Measurements from ENCODE around the gene DDX41. TPM values are rescaled to one million over a fixed set of nuclear protein-coding genes. Genes with fewer than 3 reads are reported as not detected.

Gene DDX41
- total RNA-seq, 3 donors from 2014 or later (not counting 1 experiment from before 2014, with no cell fraction given) = 66.6 to 106 (median 78.3) TPM

Other genes with a start within 250 kb of the DDX41 start
- 10 to 100 TPM; 42.5 to 55.4 (median 49.5) TPM for gene RAB24, start 213.2 kb downstream of the DDX41 start, total RNA-seq
- gene PRELID1, start 213.2 kb downstream of the DDX41 start, total RNA-seq = 10 to 100 TPM; 76.6 to 99.3 (median 91.6) TPM
- gene MXD3, start 205.1 kb downstream of the DDX41 start, total RNA-seq = 10 to 100 TPM; 10.9 to 15.0 (median 15.0) TPM
- 100 to 1,000 TPM; 112 to 124 (median 114) TPM for gene LMAN2, start 165.3 kb downstream of the DDX41 start, total RNA-seq
- 10 to 100 TPM; 57.3 to 87.0 (median 66.1) TPM for gene RGS14, start 159.0 kb downstream of the DDX41 start, total RNA-seq
- gene SLC34A1, start 132.5 kb downstream of the DDX41 start, total RNA-seq = under 1 TPM; 0.50 to 0.66 (median 0.63) TPM
- gene PFN3, start 116.3 kb downstream of the DDX41 start, total RNA-seq = not detected
- gene F12, start 107.4 kb downstream of the DDX41 start, total RNA-seq = 1 to 10 TPM in 1 of 3 donors, under 1 TPM in 2; 0.66 to 1.7 (median 0.93) TPM
- 100 to 1,000 TPM; 173 to 221 (median 190) TPM for gene GRK6, start 90.3 kb downstream of the DDX41 start, total RNA-seq
- 10 to 100 TPM; 21.6 to 27.9 (median 23.3) TPM for gene PRR7, start 70.1 kb downstream of the DDX41 start, total RNA-seq
- gene DBN1, start 43.3 kb downstream of the DDX41 start, total RNA-seq = 10 to 100 TPM; 13.7 to 25.2 (median 15.0) TPM
- 10 to 100 TPM in 2 of 3 donors, 1 to 10 TPM in 1; 9.7 to 58.7 (median 14.7) TPM for gene PDLIM7, start 19.4 kb downstream of the DDX41 start, total RNA-seq
- gene DOK3, start 7.1 kb downstream of the DDX41 start, total RNA-seq = 10 to 100 TPM in 1 of 3 donors, 1 to 10 TPM in 2; 3.5 to 19.8 (median 9.1) TPM
- 100 to 1,000 TPM; 203 to 235 (median 216) TPM for gene FAM193B, start 37.6 kb upstream of the DDX41 start, total RNA-seq
- gene TMED9, start 75.2 kb upstream of the DDX41 start, total RNA-seq = 100 to 1,000 TPM in 1 of 3 donors, 10 to 100 TPM in 2; 91.2 to 114 (median 94.4) TPM
- gene B4GALT7, start 83.2 kb upstream of the DDX41 start, total RNA-seq = 10 to 100 TPM; 28.7 to 38.5 (median 28.7) TPM